ENCODE measurements around the gene ACBD7.

The ACBD7 gene

GRCh38 chr10:15088428-15089261 lies at the start of gene ACBD7:
Gene ACBD7, minus strand, starts transcription at chr10:15088776. Its CDS starts 48 bp downstream, at chr10:15088728.
- no peak for DNase-seq

- no peak for DNase-seq
Measured at GRCh38 chr10:15137636-15138035, 49.1 kb upstream of the ACBD7 start.

- DNase-seq = no peak
Measured at GRCh38 chr10:15137036-15137359, 48.4 kb upstream of the ACBD7 start.

- no peak for DNase-seq
Measured at GRCh38 chr10:15136129-15137035, 47.8 kb upstream of the ACBD7 start.

- no peak for DNase-seq
Measured at GRCh38 chr10:15131330-15131729, 42.8 kb upstream of the ACBD7 start.

GRCh38 chr10:15124908-15125307 lies 36.3 kb upstream of the ACBD7 start:
- DNase-seq = no peak

- no peak for DNase-seq
Measured at GRCh38 chr10:15124190-15124589, 35.6 kb upstream of the ACBD7 start.

GRCh38 chr10:15123749-15124184 lies 35.2 kb upstream of the ACBD7 start:
- no peak for DNase-seq

- no peak for DNase-seq
Measured at GRCh38 chr10:15122477-15123030, 34.0 kb upstream of the ACBD7 start.

GRCh38 chr10:15121707-15122106 lies 33.1 kb upstream of the ACBD7 start:
- no peak for DNase-seq

- no peak for DNase-seq
Measured at GRCh38 chr10:15120523-15120922, 31.9 kb upstream of the ACBD7 start.

- no peak for DNase-seq
Measured at GRCh38 chr10:15118615-15119014, 30.0 kb upstream of the ACBD7 start.

GRCh38 chr10:15116225-15116624 lies 27.6 kb upstream of the ACBD7 start:
- DNase-seq = no peak

GRCh38 chr10:15113766-15114165 lies 25.2 kb upstream of the ACBD7 start:
- no peak for DNase-seq

GRCh38 chr10:15112657-15113056 lies 24.1 kb upstream of the ACBD7 start:
- no peak for DNase-seq

GRCh38 chr10:15106352-15107013 lies 17.9 kb upstream of the ACBD7 start:
- peak; percentile 1 for DNase-seq

- DNase-seq = no peak
Measured at GRCh38 chr10:15103513-15103912, 14.9 kb upstream of the ACBD7 start.

- no peak for DNase-seq
Measured at GRCh38 chr10:15099886-15100285, 11.3 kb upstream of the ACBD7 start.

GRCh38 chr10:15097011-15097812 lies 8.6 kb upstream of the ACBD7 start, which contains the start of gene RPP38:
Gene RPP38, plus strand, starts transcription at chr10:15097355. Its CDS starts 5,960 bp downstream, at chr10:15103315.
- peak; percentile 64 for DNase-seq

GRCh38 chr10:15096661-15097010 lies 8.1 kb upstream of the ACBD7 start:
- DNase-seq = no peak

- no peak for DNase-seq
Measured at GRCh38 chr10:15092855-15093408, 4.4 kb upstream of the ACBD7 start.

- DNase-seq = no peak
Measured at GRCh38 chr10:15091418-15091817, 2.8 kb upstream of the ACBD7 start.
